Liver (tissue), 9 donors: ENCODE results near the gene MTRF1L. TPM values are rescaled to one million over a fixed set of nuclear protein-coding genes. Genes with fewer than 3 reads are reported as not detected.

Source experiments
- DNase-seq: peaks from one replicate; pipeline ENCODE4 v3.0.0-alpha.2; 2017; ENCODE audit warnings: low spot score
- H3K27ac ChIP-seq, 2 donors: one replicate each; pipeline ENCODE4 v1.7.0; 2013; ENCODE audit warnings: inconsistent platforms in 2 of 2, low read length in 2 of 2, control low read depth in 1 of 2, low read depth in 1 of 2, mild to moderate bottlenecking in 1 of 2
- H3K27me3 ChIP-seq, 4 donors: one replicate each; pipeline versions ENCODE4 v1.6.1 to v1.7.0; 2013; ENCODE audit warnings: low read length in 3 of 4, inconsistent platforms in 1 of 4, mild to moderate bottlenecking in 1 of 4, moderate library complexity in 1 of 4; ENCODE audit not compliant: control insufficient read depth in 4 of 4, insufficient read depth in 4 of 4
- H3K36me3 ChIP-seq, 4 donors: one replicate each; pipeline versions ENCODE4 v1.6.1 to v1.7.0; 2013; ENCODE audit warnings: low read length in 3 of 4, mild to moderate bottlenecking in 3 of 4, low read depth in 1 of 4, moderate library complexity in 1 of 4; ENCODE audit not compliant: control insufficient read depth in 4 of 4, insufficient read depth in 3 of 4
- H3K4me1 ChIP-seq, 4 donors: one replicate each; pipeline versions ENCODE4 v1.6.1 to v1.7.0; 2013; ENCODE audit warnings: low read length in 3 of 4, mild to moderate bottlenecking in 3 of 4, moderate library complexity in 1 of 4; ENCODE audit not compliant: control insufficient read depth in 4 of 4, insufficient read depth in 4 of 4
- H3K4me3 ChIP-seq, 3 donors: one replicate each; pipeline versions ENCODE4 v1.6.1 to v1.7.0; 2013; ENCODE audit warnings: low read length in 3 of 3, control low read depth in 1 of 3, low read depth in 1 of 3, mild to moderate bottlenecking in 1 of 3
- H3K9ac ChIP-seq, 2 donors: one replicate each; pipeline ENCODE4 v1.7.0; 2013; ENCODE audit warnings: low read length in 2 of 2, mild to moderate bottlenecking in 2 of 2, moderate library complexity in 2 of 2, control low read depth in 1 of 2, low read depth in 1 of 2
- H3K9me3 ChIP-seq, 4 donors: one replicate each; pipeline versions ENCODE4 v1.6.1 to v1.7.0; 2013; ENCODE audit warnings: low read length in 3 of 4; ENCODE audit not compliant: control insufficient read depth in 4 of 4
- FOXA1 ChIP-seq: IDR thresholded peaks from 2 replicates; pipeline ENCODE4 v1.6.1; 2016; ENCODE audit warnings: antibody characterized with exemption
- FOXA2 ChIP-seq: IDR thresholded peaks from 2 replicates; pipeline ENCODE4 v1.6.1; 2016; ENCODE audit warnings: antibody characterized with exemption
- GABPA ChIP-seq, 2 donors: IDR thresholded peaks in 1 of 2; conservative IDR thresholded peaks in 1 of 2; 2 replicates each; pipeline ENCODE4 v1.6.1; 2016; ENCODE audit warnings: antibody characterized with exemption in 2 of 2, mild to moderate bottlenecking in 1 of 2, moderate library complexity in 1 of 2
- HNF4G ChIP-seq: IDR thresholded peaks from 2 replicates; pipeline ENCODE4 v1.6.1; 2016; ENCODE audit warnings: antibody characterized with exemption
- JUND ChIP-seq, 2 donors: IDR thresholded peaks; 2 replicates each; pipeline ENCODE4 v1.6.1; 2016; ENCODE audit warnings: antibody characterized with exemption in 2 of 2
- NR2F2 ChIP-seq: IDR thresholded peaks from 2 replicates; pipeline ENCODE4 v1.6.1; 2016; ENCODE audit warnings: antibody characterized with exemption
- RAD21 ChIP-seq, 2 donors: IDR thresholded peaks; 2 replicates each; pipeline ENCODE4 v1.6.1; 2016; ENCODE audit warnings: antibody characterized with exemption in 2 of 2, mild to moderate bottlenecking in 2 of 2
- RXRA ChIP-seq, 2 donors: IDR thresholded peaks; 2 replicates each; pipeline ENCODE4 v1.6.1; 2017 to 2018; ENCODE audit warnings: antibody characterized with exemption in 2 of 2, mild to moderate bottlenecking in 1 of 2
- SP1 ChIP-seq: IDR thresholded peaks from 2 replicates; pipeline ENCODE4 v1.6.1; 2018; ENCODE audit warnings: antibody characterized with exemption, mild to moderate bottlenecking
- TAF1 ChIP-seq: conservative IDR thresholded peaks from 2 replicates; pipeline ENCODE4 v1.6.1; 2016; ENCODE audit warnings: antibody characterized with exemption, mild to moderate bottlenecking
- YY1 ChIP-seq: IDR thresholded peaks from 2 replicates; pipeline ENCODE4 v1.6.1; 2016; ENCODE audit warnings: antibody characterized with exemption, mild to moderate bottlenecking
- WGBS: extraction: QIAGEN DNeasy Blood & Tissue Kit; methylation state at CpG from one replicate; pipeline ENCODE4 v1.1.7; 2013; 5-methylcytosine and 5-hydroxymethylcytosine counted together
- polyA plus RNA-seq, 2 donors: library from polyadenylated mRNA; stranded (reverse) in 1 of 2; unstranded in 1 of 2; fragments of 200-250 nt in 1 of 2; fragments of >200 nt in 1 of 2; fragmentation: Nextera tagmentation in 1 of 2; extraction: Ambion mirVana in 1 of 2; gene quantifications; one replicate each; pipeline versions ENCODE4 v1.2.1 to v1.2.3, GENCODE V29; 2013 to 2015
- total RNA-seq, 2 donors: library from RNA; depleted of rRNA; stranded (reverse); fragments of >200 nt; gene quantifications; one replicate each; pipeline ENCODE4 v1.2.3, GENCODE V29; 2014
- TF ChIP-seq, protein P1 (sequence below): IDR thresholded peaks from 2 replicates; pipeline ENCODE4 v1.6.1; 2016; ENCODE audit warnings: antibody characterized with exemption
- TF ChIP-seq, protein P2 (sequence below): fragments of 150-350 bp; IDR thresholded peaks from 2 replicates; pipeline ENCODE4 v1.5.1; 2017; ENCODE audit warnings: improper control_type of control experiment, low read depth, low read length; ENCODE audit not compliant: missing input control
- TF ChIP-seq, protein P3 (sequence below): IDR thresholded peaks from 2 replicates; pipeline ENCODE4 v1.6.1; 2016; ENCODE audit warnings: antibody characterized with exemption
- TF ChIP-seq, protein P4 (sequence below): IDR thresholded peaks from 2 replicates; pipeline ENCODE4 v1.6.1; 2016; ENCODE audit warnings: antibody characterized with exemption
- donor health status: healthy.
- donor health status: healthy.
- donor health status: healthy.
- donor health status: healthy.
- donor health status: healthy.

Gene MTRF1L
- total and polyA plus RNA-seq, 4 donors = 6.1 to 11.1 (median 8.4) TPM

DNA sequence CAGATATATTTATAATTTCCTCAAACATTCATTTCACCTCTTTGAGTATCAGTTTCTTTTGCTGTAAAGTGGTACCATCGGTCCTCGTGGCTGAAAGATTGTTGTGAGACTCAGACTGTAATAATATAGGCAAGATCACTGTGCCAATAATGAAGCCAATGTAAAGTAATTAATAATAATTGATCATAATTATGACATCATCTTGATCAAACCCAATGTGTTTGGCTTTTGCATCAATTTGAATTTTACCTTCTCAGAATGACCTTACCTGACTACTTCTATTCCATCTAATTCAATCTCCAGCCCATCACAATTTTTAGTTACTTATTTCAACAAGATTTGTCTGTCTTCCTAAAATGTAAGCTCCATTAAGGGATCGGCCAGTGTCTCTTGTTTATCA lies 15.8 kb upstream of the MTRF1L start:
- Histone ChIP-seq H3K36me3 (no peaks in the 10 kb centered on the region), H3K27me3 (peaks cover 0 to 3% (median 0%) of the 10 kb centered on the region in 4 donors), H3K4me1 (no peaks in the 10 kb centered on the region), H3K9me3 (no peaks in the 10 kb centered on the region), H3K27ac (no peak overlapping the region), H3K9ac (no peak overlapping the region), H3K4me3 (no peak overlapping the region)
- TF ChIP-seq, protein P1, sequence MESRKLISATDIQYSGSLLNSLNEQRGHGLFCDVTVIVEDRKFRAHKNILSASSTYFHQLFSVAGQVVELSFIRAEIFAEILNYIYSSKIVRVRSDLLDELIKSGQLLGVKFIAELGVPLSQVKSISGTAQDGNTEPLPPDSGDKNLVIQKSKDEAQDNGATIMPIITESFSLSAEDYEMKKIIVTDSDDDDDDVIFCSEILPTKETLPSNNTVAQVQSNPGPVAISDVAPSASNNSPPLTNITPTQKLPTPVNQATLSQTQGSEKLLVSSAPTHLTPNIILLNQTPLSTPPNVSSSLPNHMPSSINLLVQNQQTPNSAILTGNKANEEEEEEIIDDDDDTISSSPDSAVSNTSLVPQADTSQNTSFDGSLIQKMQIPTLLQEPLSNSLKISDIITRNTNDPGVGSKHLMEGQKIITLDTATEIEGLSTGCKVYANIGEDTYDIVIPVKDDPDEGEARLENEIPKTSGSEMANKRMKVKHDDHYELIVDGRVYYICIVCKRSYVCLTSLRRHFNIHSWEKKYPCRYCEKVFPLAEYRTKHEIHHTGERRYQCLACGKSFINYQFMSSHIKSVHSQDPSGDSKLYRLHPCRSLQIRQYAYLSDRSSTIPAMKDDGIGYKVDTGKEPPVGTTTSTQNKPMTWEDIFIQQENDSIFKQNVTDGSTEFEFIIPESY = no peak
- TF ChIP-seq GABPA (IDR thresholded peaks at IDR 0.05 in 1 of 2, conservative IDR thresholded peaks at IDR 0.05 in 1 of 2) = no peak
- no peak for TF ChIP-seq HNF4G
- no peak for TF ChIP-seq JUND (IDR thresholded peaks at IDR 0.05)
- TF ChIP-seq, protein P2, sequence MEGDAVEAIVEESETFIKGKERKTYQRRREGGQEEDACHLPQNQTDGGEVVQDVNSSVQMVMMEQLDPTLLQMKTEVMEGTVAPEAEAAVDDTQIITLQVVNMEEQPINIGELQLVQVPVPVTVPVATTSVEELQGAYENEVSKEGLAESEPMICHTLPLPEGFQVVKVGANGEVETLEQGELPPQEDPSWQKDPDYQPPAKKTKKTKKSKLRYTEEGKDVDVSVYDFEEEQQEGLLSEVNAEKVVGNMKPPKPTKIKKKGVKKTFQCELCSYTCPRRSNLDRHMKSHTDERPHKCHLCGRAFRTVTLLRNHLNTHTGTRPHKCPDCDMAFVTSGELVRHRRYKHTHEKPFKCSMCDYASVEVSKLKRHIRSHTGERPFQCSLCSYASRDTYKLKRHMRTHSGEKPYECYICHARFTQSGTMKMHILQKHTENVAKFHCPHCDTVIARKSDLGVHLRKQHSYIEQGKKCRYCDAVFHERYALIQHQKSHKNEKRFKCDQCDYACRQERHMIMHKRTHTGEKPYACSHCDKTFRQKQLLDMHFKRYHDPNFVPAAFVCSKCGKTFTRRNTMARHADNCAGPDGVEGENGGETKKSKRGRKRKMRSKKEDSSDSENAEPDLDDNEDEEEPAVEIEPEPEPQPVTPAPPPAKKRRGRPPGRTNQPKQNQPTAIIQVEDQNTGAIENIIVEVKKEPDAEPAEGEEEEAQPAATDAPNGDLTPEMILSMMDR = no peak
- TF ChIP-seq, protein P3, sequence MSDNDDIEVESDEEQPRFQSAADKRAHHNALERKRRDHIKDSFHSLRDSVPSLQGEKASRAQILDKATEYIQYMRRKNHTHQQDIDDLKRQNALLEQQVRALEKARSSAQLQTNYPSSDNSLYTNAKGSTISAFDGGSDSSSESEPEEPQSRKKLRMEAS = no peak
- TF ChIP-seq FOXA1 = no peak
- no peak for TF ChIP-seq YY1
- 94% methylated on average over 3 of the region's 3 CpGs for WGBS
- DNase-seq = no peak

DNA sequence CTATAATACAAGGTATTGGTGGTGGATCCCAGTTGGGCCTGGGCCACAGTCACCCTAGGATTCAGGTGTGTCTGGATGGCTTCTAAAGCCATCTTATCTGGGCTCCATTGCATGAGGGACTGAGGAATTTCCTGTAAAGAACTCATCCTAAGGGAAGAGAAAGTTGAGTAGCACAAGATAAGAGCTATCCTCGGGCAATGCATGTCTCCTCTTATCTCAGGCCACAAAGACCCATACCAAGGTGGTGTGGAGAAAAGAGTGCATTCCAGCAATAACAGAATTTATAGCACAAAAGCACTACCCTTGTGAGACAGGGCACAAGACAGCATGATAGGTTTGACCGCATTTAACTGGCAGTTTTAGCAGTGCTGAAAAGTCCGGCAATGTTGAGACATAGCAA lies 14.3 kb upstream of the MTRF1L start:
- no peak overlapping the region for H3K4me3 ChIP-seq
- no peaks in the 10 kb centered on the region for H3K36me3 ChIP-seq
- no peaks in the 10 kb centered on the region for H3K9me3 ChIP-seq
- H3K27ac ChIP-seq = no peak overlapping the region
- peaks cover 0 to 3% (median 0%) of the 10 kb centered on the region in 4 donors for H3K27me3 ChIP-seq
- no peaks in the 10 kb centered on the region for H3K4me1 ChIP-seq
- 76% methylated on average over 3 of the region's 3 CpGs for WGBS
- H3K9ac ChIP-seq = no peak overlapping the region
- no peak for TF ChIP-seq YY1
- TF ChIP-seq SP1 = no peak
- no peak for TF ChIP-seq FOXA2
- no peak for TF ChIP-seq NR2F2
- TF ChIP-seq GABPA (IDR thresholded peaks at IDR 0.05 in 1 of 2, conservative IDR thresholded peaks at IDR 0.05 in 1 of 2) = no peak
- no peak for TF ChIP-seq TAF1
- no peak for TF ChIP-seq RAD21 (IDR thresholded peaks at IDR 0.05)
- TF ChIP-seq, protein P4, sequence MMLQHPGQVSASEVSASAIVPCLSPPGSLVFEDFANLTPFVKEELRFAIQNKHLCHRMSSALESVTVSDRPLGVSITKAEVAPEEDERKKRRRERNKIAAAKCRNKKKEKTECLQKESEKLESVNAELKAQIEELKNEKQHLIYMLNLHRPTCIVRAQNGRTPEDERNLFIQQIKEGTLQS = no peak
- TF ChIP-seq FOXA1 = no peak
- no peak for TF ChIP-seq HNF4G
- TF ChIP-seq, protein P1 = no peak
- TF ChIP-seq RXRA (IDR thresholded peaks at IDR 0.05) = no peak
- DNase-seq = no peak
